Stomach (tissue), 9 donors: ENCODE measurements around the gene VPS8. TPM values are rescaled to one million over a fixed set of nuclear protein-coding genes. Genes with fewer than 3 reads are reported as not detected.

Source experiments
- DNase-seq, 2 donors: peaks; one replicate each; pipeline versions ENCODE4 v3.0.0 to v3.0.0-alpha.2; 2013 to 2019
- H3K27ac ChIP-seq, 5 donors: fragments of 200-600 bp in 4 of 5; sonication (generic) in 4 of 5; one replicate each; pipeline ENCODE4 v1.5.1; 2013 to 2019; ENCODE audit warnings: mild to moderate bottlenecking in 1 of 5, moderate library complexity in 1 of 5
- H3K27me3 ChIP-seq, 3 donors: fragments of 200-600 bp; sonication (generic); one replicate each; pipeline ENCODE4 v1.5.1; 2017 to 2019; ENCODE audit warnings: mixed run types in 1 of 3
- H3K36me3 ChIP-seq, 4 donors: fragments of 200-600 bp; sonication (generic); 1 replicate in 3 of 4; 2 replicates in 1 of 4; pipeline ENCODE4 v1.5.1; 2016 to 2019
- H3K4me1 ChIP-seq, 4 donors: fragments of 200-600 bp; sonication (generic); one replicate each; pipeline ENCODE4 v1.5.1; 2016 to 2019
- H3K4me3 ChIP-seq, 4 donors: fragments of 200-600 bp; sonication (generic) in 3 of 4; one replicate each; pipeline ENCODE4 v1.5.1; 2016 to 2019; ENCODE audit warnings: mild to moderate bottlenecking in 1 of 4
- H3K9me3 ChIP-seq, 4 donors: fragments of 200-600 bp; sonication (generic); one replicate each; pipeline ENCODE4 v1.5.1; 2016 to 2019
- EP300 ChIP-seq: sonication (generic); formaldehyde crosslinking; IDR thresholded peaks from one replicate; pipeline ENCODE4 v1.6.1; 2017; ENCODE audit warnings: antibody characterized with exemption
- POLR2A ChIP-seq, 4 donors: fragments of 450-650 bp; IDR thresholded peaks; one replicate each; pipeline ENCODE4 v1.6.1; 2016; ENCODE audit warnings: antibody characterized with exemption in 4 of 4, control low read depth in 2 of 4, mild to moderate bottlenecking in 1 of 4, moderate library complexity in 1 of 4
- POLR2AphosphoS5 ChIP-seq, 3 donors: sonication (generic); formaldehyde crosslinking; IDR thresholded peaks; one replicate each; pipeline ENCODE4 v1.6.1; 2016; ENCODE audit warnings: antibody characterized with exemption in 3 of 3
- WGBS, 5 donors: extraction: QIAGEN DNeasy Blood & Tissue Kit in 3 of 5; methylation state at CpG; one replicate each; pipeline versions ENCODE4 v1.1.5 to v1.1.7; 2013 to 2018; 5-methylcytosine and 5-hydroxymethylcytosine counted together
- intact Hi-C: fragments of 100-400 bp; cut with DNase I; formaldehyde crosslinking; loops from one replicate; pipeline ENCODE4 v1.15.1; 2023; ENCODE audit warnings: low total_unique reads
- polyA plus RNA-seq, 3 donors: library from polyadenylated mRNA; stranded (reverse); fragments of 200-250 nt; gene quantifications; one replicate each; pipeline ENCODE4 v1.2.3, GENCODE V29; 2013
- total RNA-seq, 5 donors: library from RNA; depleted of rRNA; stranded (reverse); fragments of >200 nt; gene quantifications; one replicate each; pipeline versions ENCODE4 v1.1.0 to v1.2.3, GENCODE V29; 2014 to 2016
- TF ChIP-seq, protein P1 (sequence below), 7 experiments: fragments of 450-650 bp in 4 of 7; fragments of 200-600 bp in 3 of 7; sonication (generic) in 3 of 7; IDR thresholded peaks; one replicate each; pipeline ENCODE4 v1.5.1; 2016 to 2019; ENCODE audit warnings: antibody characterized with exemption in 7 of 7, control low read depth in 2 of 7, mild to moderate bottlenecking in 1 of 7
- donor health status: healthy with polysubstance abuse.
- donor health status: Bipolar disorder and iron deficiency.
- donor health status: healthy.

Gene VPS8
- total and polyA plus RNA-seq, 8 donors = 7.5 to 126 (median 37.5) TPM

DNA sequence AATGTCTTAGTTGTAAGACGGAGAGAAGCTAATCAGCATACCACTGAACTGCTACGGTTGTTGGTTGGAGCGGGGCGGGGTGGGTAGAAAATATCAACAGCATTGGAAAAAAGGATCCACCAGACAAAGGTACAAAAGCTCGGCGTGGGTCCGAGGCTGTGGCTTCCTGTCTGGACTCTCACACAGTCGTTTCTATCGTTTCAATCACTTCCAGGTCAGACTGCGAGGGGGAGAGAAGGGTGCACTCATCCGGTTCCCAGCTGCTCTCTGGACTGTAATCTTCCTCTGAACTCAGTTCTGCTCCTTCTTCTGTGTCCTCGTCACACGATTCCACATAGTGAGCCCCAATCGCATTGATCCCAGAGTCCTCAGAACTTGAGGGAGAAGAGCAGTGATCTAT lies 270.9 kb downstream of the VPS8 start:
- Histone ChIP-seq H3K36me3 (peaks cover 0 to 29% (median 18%) of the 10 kb centered on the region in 4 donors), H3K4me1 (peaks cover 0 to 10% (median 3%) of the 10 kb centered on the region in 4 donors), H3K4me3 (no peak overlapping the region), H3K27ac (no peak overlapping the region), H3K27me3 (no peaks in the 10 kb centered on the region), H3K9me3 (no peaks in the 10 kb centered on the region)
- TF ChIP-seq POLR2A (IDR thresholded peaks at IDR 0.05) = no peak
- no peak for TF ChIP-seq POLR2AphosphoS5 (IDR thresholded peaks at IDR 0.05)
- no peak for TF ChIP-seq EP300
- TF ChIP-seq, protein P1, sequence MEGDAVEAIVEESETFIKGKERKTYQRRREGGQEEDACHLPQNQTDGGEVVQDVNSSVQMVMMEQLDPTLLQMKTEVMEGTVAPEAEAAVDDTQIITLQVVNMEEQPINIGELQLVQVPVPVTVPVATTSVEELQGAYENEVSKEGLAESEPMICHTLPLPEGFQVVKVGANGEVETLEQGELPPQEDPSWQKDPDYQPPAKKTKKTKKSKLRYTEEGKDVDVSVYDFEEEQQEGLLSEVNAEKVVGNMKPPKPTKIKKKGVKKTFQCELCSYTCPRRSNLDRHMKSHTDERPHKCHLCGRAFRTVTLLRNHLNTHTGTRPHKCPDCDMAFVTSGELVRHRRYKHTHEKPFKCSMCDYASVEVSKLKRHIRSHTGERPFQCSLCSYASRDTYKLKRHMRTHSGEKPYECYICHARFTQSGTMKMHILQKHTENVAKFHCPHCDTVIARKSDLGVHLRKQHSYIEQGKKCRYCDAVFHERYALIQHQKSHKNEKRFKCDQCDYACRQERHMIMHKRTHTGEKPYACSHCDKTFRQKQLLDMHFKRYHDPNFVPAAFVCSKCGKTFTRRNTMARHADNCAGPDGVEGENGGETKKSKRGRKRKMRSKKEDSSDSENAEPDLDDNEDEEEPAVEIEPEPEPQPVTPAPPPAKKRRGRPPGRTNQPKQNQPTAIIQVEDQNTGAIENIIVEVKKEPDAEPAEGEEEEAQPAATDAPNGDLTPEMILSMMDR (IDR thresholded peaks at IDR 0.05) = no peak
- no peak for DNase-seq
- intact Hi-C loops = no loop called here
- 82 to 88% (median 84%) methylated on average over 14 of the region's 14 CpGs for WGBS, 5 donors

DNA sequence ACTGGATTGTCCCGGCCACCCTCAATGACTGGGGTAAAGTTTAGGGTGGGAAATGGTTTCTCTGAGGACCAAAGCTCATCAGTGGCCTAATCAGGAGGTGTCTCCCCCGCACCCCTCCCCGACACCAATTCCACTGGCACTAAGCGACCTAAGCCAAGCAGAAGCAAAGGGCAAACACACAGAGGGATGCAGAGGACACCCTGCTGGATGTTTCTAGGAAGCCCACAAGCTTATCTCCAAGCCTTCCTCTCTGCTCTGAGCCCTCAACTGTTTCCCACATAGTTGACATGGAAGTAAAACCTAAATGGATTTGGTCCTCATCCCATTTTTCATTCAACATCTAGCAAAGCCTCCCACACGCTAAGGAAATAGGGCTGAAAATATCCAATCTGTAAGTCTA lies 272.4 kb downstream of the VPS8 start:
- no peaks in the 10 kb centered on the region for H3K9me3 ChIP-seq
- 67 to 80% (median 75%) methylated on average over 5 of the region's 5 CpGs for WGBS, 5 donors

DNA sequence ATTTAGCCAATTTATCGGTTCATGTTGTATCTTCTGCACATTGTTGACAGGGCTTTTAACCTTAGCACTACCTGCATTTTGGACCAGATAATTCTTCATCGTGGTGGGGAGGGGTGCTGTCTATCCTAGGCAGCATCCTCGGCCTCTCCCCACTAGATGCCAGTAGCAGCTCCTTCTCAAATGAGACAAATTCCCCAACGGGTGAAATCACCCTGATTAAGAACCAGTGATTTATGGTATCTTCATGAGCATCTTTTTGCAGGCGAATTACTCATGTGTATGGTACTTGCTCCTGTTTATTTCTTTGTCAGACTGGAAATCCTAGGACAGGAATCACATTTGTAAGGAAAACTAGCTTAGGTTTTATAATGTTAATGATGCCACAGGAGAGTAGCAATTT lies 272.9 kb downstream of the VPS8 start:
- TF ChIP-seq, protein P1 (IDR thresholded peaks at IDR 0.05) = no peak
- no peak for TF ChIP-seq POLR2AphosphoS5 (IDR thresholded peaks at IDR 0.05)
- no peak for TF ChIP-seq POLR2A (IDR thresholded peaks at IDR 0.05)
- TF ChIP-seq EP300 = no peak
- intact Hi-C loops = no loop called here
- H3K27ac ChIP-seq = no peak overlapping the region
- peaks cover 0 to 29% (median 18%) of the 10 kb centered on the region in 4 donors for H3K36me3 ChIP-seq
- no peak overlapping the region for H3K4me3 ChIP-seq
- WGBS, 5 donors = 64 to 78% (median 74%) methylated on average over 5 of the region's 5 CpGs
- DNase-seq = no peak
- no peaks in the 10 kb centered on the region for H3K9me3 ChIP-seq
- peaks cover 0 to 5% (median 0%) of the 10 kb centered on the region in 4 donors for H3K4me1 ChIP-seq
- no peaks in the 10 kb centered on the region for H3K27me3 ChIP-seq

More for the DNA sequence above, 272.4 kb downstream of the VPS8 start:
- no peak overlapping the region for H3K4me3 ChIP-seq
- no peak for TF ChIP-seq EP300
- TF ChIP-seq, protein P1 (IDR thresholded peaks at IDR 0.05) = no peak
- no peak for TF ChIP-seq POLR2AphosphoS5 (IDR thresholded peaks at IDR 0.05)
- no peak for TF ChIP-seq POLR2A (IDR thresholded peaks at IDR 0.05)
- DNase-seq = no peak
- peaks cover 0 to 10% (median 2%) of the 10 kb centered on the region in 4 donors for H3K4me1 ChIP-seq
- intact Hi-C loops = no loop called here
- H3K27ac ChIP-seq = no peak overlapping the region
- no peaks in the 10 kb centered on the region for H3K27me3 ChIP-seq
- H3K36me3 ChIP-seq = peaks cover 0 to 29% (median 18%) of the 10 kb centered on the region in 4 donors

DNA sequence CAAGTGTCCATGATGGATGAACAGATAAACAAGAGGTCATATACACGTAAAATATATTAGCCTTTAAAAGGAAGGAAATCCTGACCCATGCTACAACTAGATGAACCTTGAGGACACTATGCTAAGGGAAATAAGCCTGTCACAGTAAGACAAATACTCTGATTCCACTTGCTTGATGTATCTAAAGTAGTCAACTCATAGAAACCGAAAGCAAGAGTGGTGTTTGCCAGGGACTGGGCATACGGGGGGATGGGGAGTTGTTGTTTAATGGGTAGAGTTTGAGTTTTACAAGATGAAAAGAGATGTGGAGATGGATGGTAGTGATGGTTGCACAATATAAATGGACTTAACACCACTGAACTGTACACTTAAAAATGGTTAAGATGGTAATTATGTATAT lies 275.5 kb downstream of the VPS8 start:
- no peaks in the 10 kb centered on the region for H3K27me3 ChIP-seq
- DNase-seq = no peak
- no peak overlapping the region for H3K4me3 ChIP-seq
- 66 to 79% (median 74%) methylated on average over 3 of the region's 3 CpGs for WGBS, 5 donors
- no peak for TF ChIP-seq EP300
- TF ChIP-seq POLR2AphosphoS5 (IDR thresholded peaks at IDR 0.05) = no peak
- no peak for TF ChIP-seq POLR2A (IDR thresholded peaks at IDR 0.05)
- TF ChIP-seq, protein P1 (IDR thresholded peaks at IDR 0.05) = no peak
- H3K27ac ChIP-seq = no peak overlapping the region
- intact Hi-C loops = no loop called here
- H3K9me3 ChIP-seq = no peaks in the 10 kb centered on the region
- H3K36me3 ChIP-seq = peaks cover 0 to 7% (median 6%) of the 10 kb centered on the region in 4 donors
- peaks cover 0 to 5% (median 0%) of the 10 kb centered on the region in 4 donors for H3K4me1 ChIP-seq
